Neural crest cell (in vitro differentiated cells): Measurements from ENCODE around the gene PHF12. TPM values are rescaled to one million over a fixed set of nuclear protein-coding genes. Genes with fewer than 3 reads are reported as not detected.

ENCODE experiments used
- DNase-seq: peaks from one replicate; pipeline ENCODE4 v3.0.0; 2021; ENCODE audit warnings: low read depth, mixed read lengths, low spot score
- H3K27ac Mint-ChIP-seq: one replicate; pipeline ENCODE4 v1.8.0; 2021; ENCODE audit warnings: mild to moderate bottlenecking, mixed read lengths; ENCODE audit not compliant: unreplicated experiment
- H3K27me3 Mint-ChIP-seq: 2 replicates; pipeline ENCODE4 v1.8.0; 2021; ENCODE audit warnings: low read depth, mild to moderate bottlenecking, mixed read lengths
- H3K36me3 Mint-ChIP-seq: 2 replicates; pipeline ENCODE4 v1.8.0; 2021; ENCODE audit warnings: low read depth, mild to moderate bottlenecking, mixed read lengths
- H3K4me1 Mint-ChIP-seq: 2 replicates; pipeline ENCODE4 v1.8.0; 2021; ENCODE audit warnings: mixed read lengths
- H3K4me3 Mint-ChIP-seq: one replicate; pipeline ENCODE4 v1.8.0; 2021; ENCODE audit warnings: mild to moderate bottlenecking, mixed read lengths
- H3K9me3 Mint-ChIP-seq: 2 replicates; pipeline ENCODE4 v1.8.0; 2021; ENCODE audit warnings: mixed read lengths
- CTCF ChIP-seq: fragments of 200-600 bp; sonication (generic); conservative IDR thresholded peaks from 2 replicates; pipeline ENCODE4 v1.5.0; 2021; ENCODE audit warnings: antibody characterized with exemption, mild to moderate bottlenecking
- total RNA-seq: library from RNA; stranded (reverse); gene quantifications from 2 replicates; pipeline ENCODE4 v1.2.1, GENCODE V29; 2021

The PHF12 gene
- total RNA-seq, 1 donor from 2014 or later = 64.7 TPM

- peak overlapping the region; percentile 96 for H3K4me3 Mint-ChIP-seq
- H3K4me1 Mint-ChIP-seq = peaks cover 28% of the 10 kb centered on the region
- TF ChIP-seq CTCF = no peak
- peak; percentile 52 for DNase-seq
- no peaks in the 10 kb centered on the region for H3K36me3 Mint-ChIP-seq
- H3K27me3 Mint-ChIP-seq = no peaks in the 10 kb centered on the region
- no peaks in the 10 kb centered on the region for H3K9me3 Mint-ChIP-seq
- H3K27ac Mint-ChIP-seq = peak overlapping the region; percentile 86
Measured at GRCh38 chr17:28949185-28950016, 1.9 kb downstream of the PHF12 start.

- DNase-seq = no peak
- no peaks in the 10 kb centered on the region for H3K36me3 Mint-ChIP-seq
- H3K4me3 Mint-ChIP-seq = peak overlapping the region; percentile 96
- no peaks in the 10 kb centered on the region for H3K9me3 Mint-ChIP-seq
- H3K27me3 Mint-ChIP-seq = no peaks in the 10 kb centered on the region
- H3K27ac Mint-ChIP-seq = no peak overlapping the region
- no peak for TF ChIP-seq CTCF
- H3K4me1 Mint-ChIP-seq = peaks cover 28% of the 10 kb centered on the region
Measured at GRCh38 chr17:28948873-28949184, 2.5 kb downstream of the PHF12 start.

- no peak for TF ChIP-seq CTCF
- Mint-ChIP-seq H3K4me3 (peak overlapping the region; percentile 96), H3K27ac (no peak overlapping the region), H3K27me3 (no peaks in the 10 kb centered on the region), H3K4me1 (peaks cover 28% of the 10 kb centered on the region), H3K36me3 (no peaks in the 10 kb centered on the region), H3K9me3 (no peaks in the 10 kb centered on the region)
- DNase-seq = no peak
Measured at GRCh38 chr17:28948342-28948741, 3.0 kb downstream of the PHF12 start.

GRCh38 chr17:28947639-28948038, 3.7 kb downstream of the PHF12 start:
- no peaks in the 10 kb centered on the region for H3K9me3 Mint-ChIP-seq
- no peaks in the 10 kb centered on the region for H3K27me3 Mint-ChIP-seq
- DNase-seq = no peak
- TF ChIP-seq CTCF = no peak
- no peak overlapping the region for H3K27ac Mint-ChIP-seq
- H3K4me1 Mint-ChIP-seq = peaks cover 28% of the 10 kb centered on the region
- no peaks in the 10 kb centered on the region for H3K36me3 Mint-ChIP-seq
- H3K4me3 Mint-ChIP-seq = peak overlapping the region; percentile 96

- no peak for TF ChIP-seq CTCF
- H3K27ac Mint-ChIP-seq = no peak overlapping the region
- H3K9me3 Mint-ChIP-seq = no peaks in the 10 kb centered on the region
- H3K36me3 Mint-ChIP-seq = no peaks in the 10 kb centered on the region
- H3K4me3 Mint-ChIP-seq = peak overlapping the region; percentile 72
- DNase-seq = no peak
- peaks cover 35% of the 10 kb centered on the region for H3K4me1 Mint-ChIP-seq
- no peaks in the 10 kb centered on the region for H3K27me3 Mint-ChIP-seq
Measured at GRCh38 chr17:28946239-28946638, 5.1 kb downstream of the PHF12 start.
